ENCODE data around the gene KRTAP10-10.

- TF ChIP-seq POLR2A (IDR thresholded peaks at IDR 0.05; ENCODE audit: low read depth, low read length) (no peak), POLR2AphosphoS5 (IDR thresholded peaks at IDR 0.05; ENCODE audit: low read depth, low read length) (no peak), PAX5 (IDR thresholded peaks at IDR 0.05; ENCODE audit: insufficient read depth, low read length, severe bottlenecking) (no peak)
Observed at GRCh38 chr21:44684077-44684476, 46.9 kb downstream of the KRTAP10-10 start.
